GM21447 (cell line): ENCODE results near the gene RAI1.
"Not testable (repeated sequence)": the region's sequence is repeated elsewhere in the genome, so short reads cannot be mapped to it uniquely, and the experiment has no call there.

Experiments used
- ATAC-seq: cut with Tn5 transposase; IDR thresholded peaks from one replicate; pipeline ENCODE4 v1.9.1; 2021; ENCODE audit not compliant: unreplicated experiment

Gene RAI1

GRCh38 chr17:17795946-17796786, 114.9 kb downstream of the RAI1 start:
- no peak for ATAC-seq

DNA sequence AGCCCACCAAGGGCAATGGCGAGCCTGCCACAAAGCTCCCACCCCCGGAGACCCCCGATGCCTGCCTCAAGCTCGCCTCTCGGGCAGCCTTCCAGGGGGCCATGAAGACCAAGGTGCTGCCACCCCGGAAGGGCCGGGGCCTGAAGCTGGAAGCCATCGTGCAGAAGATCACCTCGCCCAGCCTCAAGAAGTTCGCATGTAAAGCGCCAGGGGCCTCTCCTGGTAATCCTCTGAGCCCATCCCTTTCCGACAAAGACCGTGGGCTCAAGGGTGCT, 115.5 kb downstream of the RAI1 start:
- ATAC-seq, result no peak

DNA sequence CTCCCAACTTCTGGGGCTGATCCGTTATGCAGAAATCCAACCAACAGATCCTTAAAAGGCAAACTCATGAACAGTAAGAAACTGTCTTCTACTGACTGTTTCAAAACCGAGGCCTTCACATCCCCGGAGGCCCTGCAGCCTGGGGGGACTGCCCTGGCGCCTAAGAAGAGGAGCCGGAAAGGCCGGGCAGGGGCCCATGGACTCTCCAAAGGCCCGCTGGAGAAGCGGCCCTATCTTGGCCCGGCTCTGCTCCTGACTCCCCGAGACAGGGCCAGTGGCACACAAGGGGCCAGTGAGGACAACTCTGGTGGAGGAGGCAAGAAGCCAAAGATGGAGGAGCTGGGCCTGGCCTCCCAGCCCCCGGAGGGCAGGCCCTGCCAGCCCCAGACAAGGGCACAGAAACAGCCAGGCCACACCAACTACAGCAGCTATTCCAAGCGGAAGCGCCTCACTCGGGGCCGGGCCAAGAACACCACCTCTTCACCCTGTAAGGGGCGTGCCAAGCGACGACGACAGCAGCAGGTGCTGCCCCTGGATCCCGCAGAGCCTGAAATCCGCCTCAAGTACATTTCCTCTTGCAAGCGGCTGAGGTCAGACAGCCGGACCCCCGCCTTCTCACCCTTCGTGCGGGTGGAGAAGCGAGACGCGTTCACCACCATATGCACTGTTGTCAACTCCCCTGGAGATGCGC, 116.0 kb downstream of the RAI1 start:
- ATAC-seq, result no peak

DNA sequence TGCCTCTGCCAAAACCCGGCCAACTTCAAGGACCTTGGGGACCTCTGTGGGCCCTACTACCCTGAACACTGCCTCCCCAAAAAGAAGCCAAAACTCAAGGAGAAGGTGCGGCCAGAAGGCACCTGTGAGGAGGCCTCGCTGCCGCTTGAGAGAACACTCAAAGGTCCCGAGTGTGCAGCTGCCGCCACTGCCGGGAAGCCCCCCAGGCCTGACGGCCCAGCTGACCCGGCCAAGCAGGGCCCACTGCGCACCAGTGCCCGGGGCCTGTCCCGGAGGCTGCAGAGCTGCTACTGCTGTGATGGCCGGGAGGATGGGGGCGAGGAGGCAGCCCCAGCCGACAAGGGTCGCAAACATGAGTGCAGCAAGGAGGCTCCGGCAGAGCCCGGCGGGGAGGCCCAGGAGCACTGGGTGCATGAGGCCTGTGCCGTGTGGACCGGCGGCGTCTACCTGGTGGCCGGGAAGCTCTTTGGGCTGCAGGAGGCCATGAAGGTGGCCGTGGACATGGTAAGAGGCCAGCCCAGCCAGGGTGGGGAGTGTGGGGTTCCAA, 116.8 kb downstream of the RAI1 start:
- no peak for ATAC-seq

DNA sequence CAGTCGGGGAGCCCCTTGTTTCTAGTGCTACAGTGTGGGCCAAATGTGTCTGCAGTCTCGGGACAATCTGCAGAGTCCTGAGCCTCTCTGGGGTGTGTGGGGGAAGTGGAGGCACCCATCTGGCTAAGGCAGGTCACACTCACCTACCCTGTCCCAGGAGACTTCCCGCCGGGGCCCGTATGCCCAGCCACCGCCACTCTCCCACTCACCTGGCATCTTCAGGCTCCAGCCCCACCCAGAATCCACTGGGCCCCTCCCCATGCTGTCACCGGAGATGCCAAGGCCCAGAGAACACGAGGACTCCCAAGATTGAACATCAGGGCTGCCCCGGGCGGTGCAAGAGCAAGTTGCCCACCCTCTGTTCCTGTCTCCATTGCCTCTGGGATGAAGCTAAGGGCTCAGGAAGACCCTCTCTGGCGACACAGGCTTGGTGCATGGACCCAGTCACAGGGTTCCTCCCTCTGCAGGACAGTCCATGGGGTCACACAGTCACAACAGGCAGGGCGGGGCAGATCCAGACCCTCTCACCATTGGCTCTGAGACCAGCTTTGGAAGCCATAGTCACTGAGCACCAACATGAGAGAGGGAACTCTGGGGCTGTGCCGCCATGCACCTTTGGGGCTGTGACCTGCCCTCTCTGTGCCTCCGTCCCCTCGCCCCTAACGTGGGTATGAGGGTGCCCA, 117.5 kb downstream of the RAI1 start:
- no peak for ATAC-seq

DNA sequence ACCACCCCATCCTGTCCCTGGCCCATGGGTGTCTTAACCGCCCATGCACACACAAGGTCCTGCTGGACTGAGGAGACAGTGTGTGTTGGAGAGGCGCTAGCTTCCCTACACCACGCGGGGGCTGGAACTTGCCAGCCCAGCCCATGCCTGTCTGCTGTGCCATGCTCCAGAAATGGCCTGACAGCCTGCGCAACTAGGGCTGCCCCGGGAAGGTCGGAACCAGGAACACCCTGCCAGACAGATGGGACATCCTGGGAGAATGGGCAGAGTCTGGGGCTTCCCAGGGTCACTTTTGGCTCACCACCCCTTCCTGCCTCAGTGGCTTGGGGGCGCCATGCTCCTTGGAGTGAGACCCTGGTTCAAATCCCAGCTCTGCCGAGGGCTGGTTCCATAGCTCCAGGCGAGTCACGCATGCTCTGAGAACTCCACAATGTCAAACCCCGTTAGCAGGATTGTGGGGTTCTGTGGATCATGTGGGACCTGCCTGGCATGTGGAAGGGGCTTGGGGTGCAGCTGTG, 119.3 kb downstream of the RAI1 start:
- no peak for ATAC-seq

DNA sequence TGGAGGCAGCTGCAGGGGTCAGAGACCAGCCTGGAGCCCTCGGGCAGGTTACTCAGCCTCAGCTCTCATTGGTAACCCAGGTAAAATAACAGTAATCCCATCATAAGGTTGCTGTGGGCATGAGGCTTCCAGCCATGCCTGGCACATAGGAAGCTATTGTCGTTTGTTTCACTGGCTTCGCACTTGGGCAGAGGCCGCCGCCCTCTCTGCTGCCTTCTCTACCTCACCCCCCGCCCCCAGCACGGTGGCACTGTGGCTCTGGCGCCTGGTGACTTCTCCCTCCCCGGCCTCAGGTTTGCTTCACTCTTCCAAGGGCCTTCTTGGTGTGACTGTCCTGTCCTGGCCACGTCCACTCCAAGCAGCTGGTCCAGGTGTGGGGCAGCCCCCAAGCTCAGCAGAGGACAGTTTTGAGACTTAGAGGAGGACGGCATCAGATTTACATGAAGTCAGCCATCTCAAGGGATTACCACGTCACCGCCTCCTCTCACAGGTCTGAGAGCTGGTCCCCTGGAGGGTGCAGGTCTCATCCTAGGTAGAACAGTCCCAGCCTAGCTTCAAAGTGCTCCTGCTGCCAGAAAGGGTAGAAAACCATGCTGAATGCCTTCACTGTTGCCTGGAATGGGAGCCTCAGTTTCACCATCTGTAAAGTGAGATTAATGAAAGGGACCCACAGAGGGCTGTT, 120.7 kb downstream of the RAI1 start:
- no peak for ATAC-seq

- ATAC-seq, result no peak
These were observed 122.7 kb downstream of the RAI1 start for GRCh38 chr17:17804007-17804406.

- ATAC-seq, result no peak
These were observed 124.3 kb downstream of the RAI1 start for GRCh38 chr17:17805575-17805974.

GRCh38 chr17:17806035-17806434, 124.8 kb downstream of the RAI1 start:
- ATAC-seq, result no peak

DNA sequence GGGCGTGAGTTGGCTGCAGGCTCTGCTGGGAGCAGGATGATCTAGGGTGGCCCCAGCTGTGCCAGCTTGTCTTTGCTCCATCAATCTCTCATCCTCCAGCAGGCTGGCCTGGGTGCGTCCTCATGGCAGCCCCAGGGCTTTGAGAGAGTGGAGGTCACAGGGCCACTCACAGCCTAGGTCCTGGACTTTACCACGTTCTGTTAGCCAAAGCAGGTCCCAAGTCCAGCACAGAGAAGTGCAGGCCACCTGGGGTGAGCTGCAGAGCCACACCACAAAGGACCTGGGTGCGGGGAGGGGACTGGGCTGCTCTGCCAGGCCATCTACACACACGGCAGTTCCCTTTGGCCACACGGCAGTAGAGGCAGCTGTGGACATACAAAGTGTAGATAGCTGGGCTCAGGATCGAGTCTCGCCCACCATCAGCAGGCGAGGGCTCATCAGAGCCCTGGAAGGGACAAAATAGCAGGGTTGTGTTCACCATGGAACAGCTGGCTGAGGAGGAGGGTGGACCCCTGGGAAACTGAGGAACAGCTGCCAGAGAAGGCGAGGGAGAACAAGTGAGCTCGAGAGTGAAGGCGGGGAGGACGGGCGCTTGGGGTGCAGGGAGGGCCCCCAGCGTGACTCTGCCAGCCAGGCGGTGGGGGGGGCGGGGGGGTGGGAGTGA, 125.5 kb downstream of the RAI1 start:
- no peak for ATAC-seq

DNA sequence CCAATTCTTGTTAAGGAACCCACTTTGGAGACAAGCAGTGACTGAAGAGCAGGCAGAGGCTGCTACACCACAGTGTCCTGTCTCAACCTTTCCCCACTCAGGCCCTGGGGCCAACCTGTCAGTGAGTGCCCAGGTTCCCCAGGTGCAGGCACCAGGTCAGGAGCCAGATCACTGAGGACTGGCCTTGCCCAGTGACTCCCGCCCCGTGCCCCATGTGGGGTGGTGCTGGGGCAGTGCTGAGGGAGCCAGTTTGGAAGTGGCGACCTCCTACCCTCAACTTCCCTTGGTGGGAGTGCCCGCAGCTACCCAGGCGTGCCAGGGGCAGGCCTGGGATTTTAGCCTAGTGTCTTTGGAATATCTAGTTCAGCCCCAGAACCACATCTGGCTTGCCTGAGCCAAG, 126.2 kb downstream of the RAI1 start:
- no peak for ATAC-seq

DNA sequence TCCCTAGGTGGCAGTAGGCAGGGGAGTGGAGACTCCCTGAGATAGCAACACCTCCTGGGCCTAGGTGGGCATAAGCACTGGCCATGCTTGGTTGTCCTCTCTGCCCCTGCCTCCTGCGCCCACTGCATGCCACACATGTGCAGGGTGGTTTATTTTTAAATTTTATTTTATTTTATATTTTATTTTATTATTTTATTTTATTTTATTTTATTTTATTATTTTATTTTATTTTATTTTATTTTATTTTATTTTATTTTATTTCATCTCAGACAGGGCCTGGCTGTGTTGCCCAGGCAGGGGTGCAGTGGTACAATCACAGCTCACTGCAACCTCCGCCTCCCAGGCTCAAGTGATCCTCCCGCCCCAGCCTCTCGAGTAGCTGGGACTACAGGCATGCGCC, 126.9 kb downstream of the RAI1 start:
- ATAC-seq, result not testable (repeated sequence)

- ATAC-seq, result peak; percentile 50
These were observed 127.6 kb downstream of the RAI1 start for GRCh38 chr17:17808706-17809432.

GRCh38 chr17:17809531-17810083, 128.3 kb downstream of the RAI1 start:
- ATAC-seq, result no peak

- ATAC-seq, result no peak
These were observed 129.0 kb downstream of the RAI1 start for GRCh38 chr17:17810084-17810894.

DNA sequence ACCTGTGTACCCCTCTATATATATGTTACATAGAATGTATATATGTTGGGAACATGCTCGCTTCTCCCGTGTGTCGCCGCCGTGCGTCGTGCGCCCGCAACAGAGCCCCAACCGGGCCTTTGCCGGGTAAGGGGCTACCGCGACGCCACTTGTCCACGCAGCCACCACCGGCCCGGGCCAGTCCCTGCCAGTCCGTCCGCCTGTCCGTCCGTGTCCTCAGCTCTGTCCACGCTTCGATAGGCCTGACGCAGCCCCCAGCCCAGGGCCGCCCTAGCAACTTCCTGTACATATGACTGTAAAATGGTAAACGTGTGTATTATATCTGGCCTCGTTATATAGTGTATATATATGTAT, 129.6 kb downstream of the RAI1 start:
- no peak for ATAC-seq

- no peak for ATAC-seq
These were observed 130.3 kb downstream of the RAI1 start for GRCh38 chr17:17811381-17812210.
